Measurements from ENCODE around the gene OST4. TPM values are rescaled to one million over a fixed set of nuclear protein-coding genes. Genes with fewer than 3 reads are reported as not detected.
"Not testable (repeated sequence)": the region's sequence is repeated elsewhere in the genome, so short reads cannot be mapped to it uniquely, and the experiment has no call there.

Gene OST4
- total and polyA plus RNA-seq, 12 donors = 174 to 617 (median 402) TPM

DNA sequence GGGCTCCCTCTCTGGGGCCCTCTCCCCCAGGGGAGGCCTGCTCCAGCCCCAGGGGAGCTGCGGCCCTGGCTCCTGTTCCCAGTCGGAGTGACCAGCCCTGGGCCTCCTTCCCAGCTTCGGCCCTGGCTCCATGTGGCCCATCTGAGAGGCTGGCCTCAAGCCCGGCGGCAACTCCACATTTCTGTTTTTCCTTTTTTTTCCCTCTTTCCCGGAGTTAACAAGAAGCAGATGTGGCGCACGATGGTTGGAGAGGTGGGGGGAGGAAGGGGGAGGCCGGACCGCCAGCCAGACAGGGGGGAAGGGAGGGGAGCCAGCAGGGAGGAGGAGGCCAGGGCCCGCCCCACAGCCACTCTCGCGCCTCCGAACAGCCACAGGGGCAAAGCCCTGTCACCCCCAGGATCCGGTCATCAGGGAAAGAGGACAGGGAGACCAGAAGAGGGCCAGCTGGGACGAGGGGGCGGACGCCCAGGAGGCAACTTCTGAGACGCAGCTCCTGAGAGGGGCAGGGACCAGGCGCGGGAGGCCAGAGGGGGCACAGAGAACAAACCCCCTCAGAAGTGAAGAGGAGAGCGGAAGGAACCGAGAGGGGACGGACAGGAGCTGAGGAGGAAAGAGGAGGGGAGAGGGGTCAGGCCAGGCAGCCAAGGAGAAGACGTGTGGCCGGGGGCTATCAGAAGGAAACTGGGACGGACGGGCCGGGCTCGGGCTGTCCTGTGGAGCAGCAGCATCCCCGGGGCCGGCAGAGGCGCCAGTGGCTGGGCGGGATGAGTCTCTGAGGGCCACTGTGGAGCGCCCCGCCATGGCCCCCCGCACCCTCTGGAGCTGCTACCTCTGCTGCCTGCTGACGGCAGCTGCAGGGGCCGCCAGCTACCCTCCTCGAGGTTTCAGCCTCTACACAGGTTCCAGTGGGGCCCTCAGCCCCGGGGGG lies 7.1 kb upstream of the OST4 start, which contains the start of gene EMILIN1:
Gene EMILIN1 (plus strand): TSS at position 349 of the 928 bp plus-strand sequence. CDS start 451 bp downstream, at position 800.
- 35 to 46% (median 45%) methylated on average over 27 to 41 of the region's 41 CpGs for WGBS, 4 donors
- Histone ChIP-seq H3K27me3 (no peaks in the 10 kb centered on the region), H3K9me3 (replicated peaks in 1 of 3) (no peaks in the 10 kb centered on the region), H3K4me1 (replicated peaks in 1 of 2) (peaks cover 8 to 37% of the 10 kb centered on the region in 2 donors), H3K4me3 (peak within 1 kb of the TSS in 1 of 4 donors; percentile 51), H3K36me3 (replicated peaks in 1 of 2) (peaks cover 0 to 6% of the 10 kb centered on the region in 2 donors), H3K27ac (peak within 1 kb of the TSS in 4 of 5 donors; percentile 32 to 81 (median 71))
- TF ChIP-seq, protein P1, sequence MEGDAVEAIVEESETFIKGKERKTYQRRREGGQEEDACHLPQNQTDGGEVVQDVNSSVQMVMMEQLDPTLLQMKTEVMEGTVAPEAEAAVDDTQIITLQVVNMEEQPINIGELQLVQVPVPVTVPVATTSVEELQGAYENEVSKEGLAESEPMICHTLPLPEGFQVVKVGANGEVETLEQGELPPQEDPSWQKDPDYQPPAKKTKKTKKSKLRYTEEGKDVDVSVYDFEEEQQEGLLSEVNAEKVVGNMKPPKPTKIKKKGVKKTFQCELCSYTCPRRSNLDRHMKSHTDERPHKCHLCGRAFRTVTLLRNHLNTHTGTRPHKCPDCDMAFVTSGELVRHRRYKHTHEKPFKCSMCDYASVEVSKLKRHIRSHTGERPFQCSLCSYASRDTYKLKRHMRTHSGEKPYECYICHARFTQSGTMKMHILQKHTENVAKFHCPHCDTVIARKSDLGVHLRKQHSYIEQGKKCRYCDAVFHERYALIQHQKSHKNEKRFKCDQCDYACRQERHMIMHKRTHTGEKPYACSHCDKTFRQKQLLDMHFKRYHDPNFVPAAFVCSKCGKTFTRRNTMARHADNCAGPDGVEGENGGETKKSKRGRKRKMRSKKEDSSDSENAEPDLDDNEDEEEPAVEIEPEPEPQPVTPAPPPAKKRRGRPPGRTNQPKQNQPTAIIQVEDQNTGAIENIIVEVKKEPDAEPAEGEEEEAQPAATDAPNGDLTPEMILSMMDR (IDR thresholded peaks at IDR 0.05) = no peak
- TF ChIP-seq POLR2A (IDR thresholded peaks at IDR 0.05) = no peak
- DNase-seq = peak in 6 of 7 donors; percentile 53 to 86 (median 71)
- intact Hi-C loops (cut with DNase I) = no loop called here

DNA sequence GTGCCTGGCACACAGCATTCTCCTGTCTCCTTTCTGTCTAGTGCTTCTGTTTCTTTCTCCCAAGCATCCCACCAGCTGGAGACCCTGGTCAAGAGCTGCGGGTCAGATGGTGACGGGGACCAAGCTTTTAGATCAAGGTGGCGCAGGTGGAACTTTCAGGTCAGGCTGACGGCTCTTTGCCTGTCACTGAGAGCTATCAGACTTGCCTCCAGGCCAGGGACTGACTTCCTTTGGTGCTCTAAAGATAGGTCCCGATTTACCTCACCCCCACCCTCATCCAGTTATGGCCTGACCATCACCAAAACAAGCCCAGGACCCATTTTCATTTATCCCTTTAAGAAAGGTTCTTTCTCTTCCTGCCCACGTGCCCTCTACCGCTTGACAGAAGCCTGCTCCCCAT lies 5.8 kb upstream of the OST4 start:
- no peaks in the 10 kb centered on the region for H3K9me3 ChIP-seq (replicated peaks in 1 of 3)
- no peak for DNase-seq
- intact Hi-C loops (cut with DNase I) = no loop called here
- H3K36me3 ChIP-seq (replicated peaks in 1 of 2) = peaks cover 0 to 4% of the 10 kb centered on the region in 2 donors
- H3K4me1 ChIP-seq (replicated peaks in 1 of 2) = peaks cover 11 to 39% of the 10 kb centered on the region in 2 donors
- TF ChIP-seq POLR2A (IDR thresholded peaks at IDR 0.05) = no peak
- TF ChIP-seq, protein P1 (IDR thresholded peaks at IDR 0.05) = no peak
- H3K4me3 ChIP-seq = no peak overlapping the region
- no peaks in the 10 kb centered on the region for H3K27me3 ChIP-seq
- WGBS, 4 donors = 72 to 82% (median 77%) methylated on average over 7 of the region's 7 CpGs
- peak overlapping the region in 2 of 5 donors; percentile 56 to 80 for H3K27ac ChIP-seq

DNA sequence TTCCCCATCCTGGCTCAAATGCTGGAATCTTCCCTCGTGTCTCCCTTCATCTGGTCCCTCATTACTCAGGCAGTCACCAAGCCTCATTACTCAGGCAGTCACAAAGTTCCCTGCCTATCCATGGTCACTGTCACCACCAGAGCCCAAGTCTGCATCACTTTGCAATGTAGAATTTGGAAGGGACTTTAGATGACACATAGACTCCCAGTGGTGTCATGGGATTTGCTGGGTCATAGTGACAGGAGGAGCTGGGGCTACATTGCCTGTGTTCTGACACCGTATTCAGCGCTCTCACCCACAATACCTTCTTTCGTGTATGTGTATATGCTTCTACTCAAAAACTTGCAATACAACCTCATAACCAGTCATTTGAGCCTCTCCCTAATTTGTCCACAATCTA lies 4.9 kb upstream of the OST4 start:
- intact Hi-C loops (cut with DNase I) = no loop called here
- Histone ChIP-seq H3K27me3 (no peaks in the 10 kb centered on the region), H3K4me1 (replicated peaks in 1 of 2) (peaks cover 7 to 33% of the 10 kb centered on the region in 2 donors), H3K9me3 (replicated peaks in 1 of 3) (no peaks in the 10 kb centered on the region), H3K27ac (peak overlapping the region in 2 of 5 donors; percentile 29 to 56), H3K36me3 (replicated peaks in 1 of 2) (no peaks in the 10 kb centered on the region), H3K4me3 (no peak overlapping the region)
- no peak for DNase-seq
- TF ChIP-seq POLR2A (IDR thresholded peaks at IDR 0.05) = no peak
- TF ChIP-seq, protein P1 (IDR thresholded peaks at IDR 0.05) = no peak
- WGBS, 4 donors = 71 to 85% (median 79%) methylated on average over 4 of the region's 4 CpGs

DNA sequence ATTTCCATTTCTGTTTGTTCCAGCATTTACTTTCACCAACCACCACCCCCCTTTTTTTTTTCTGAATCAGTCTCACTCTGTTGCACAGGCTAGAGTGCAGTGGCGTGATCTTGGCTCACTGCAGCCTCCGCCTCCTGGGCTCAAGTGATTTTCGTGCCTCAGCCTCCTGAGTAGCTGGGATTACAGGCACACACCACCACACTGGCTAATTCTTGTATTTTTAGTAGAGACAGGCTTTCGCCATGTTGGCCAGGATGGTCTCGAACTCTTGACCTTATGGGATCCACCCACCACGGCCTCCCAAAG lies 4.1 kb upstream of the OST4 start:
- DNase-seq; H3K27me3 ChIP-seq; H3K9me3 ChIP-seq (replicated peaks in 1 of 3); H3K4me3 ChIP-seq; intact Hi-C loops (cut with DNase I); H3K36me3 ChIP-seq (replicated peaks in 1 of 2): not testable (repeated sequence)
- H3K4me1 ChIP-seq (replicated peaks in 1 of 2) = peaks cover 6 to 35% of the 10 kb centered on the region in 2 donors
- WGBS, 4 donors = 69 to 87% (median 72%) methylated on average over 6 of the region's 6 CpGs
- peak overlapping the region in 2 of 5 donors; percentile 29 to 56 for H3K27ac ChIP-seq

Data from adrenal gland (tissue), 12 donors.